ENCODE data around the gene ACADSB.
A peak's percentile ranks its signal among the peaks of the same experiment; 100 is the strongest.

DNA sequence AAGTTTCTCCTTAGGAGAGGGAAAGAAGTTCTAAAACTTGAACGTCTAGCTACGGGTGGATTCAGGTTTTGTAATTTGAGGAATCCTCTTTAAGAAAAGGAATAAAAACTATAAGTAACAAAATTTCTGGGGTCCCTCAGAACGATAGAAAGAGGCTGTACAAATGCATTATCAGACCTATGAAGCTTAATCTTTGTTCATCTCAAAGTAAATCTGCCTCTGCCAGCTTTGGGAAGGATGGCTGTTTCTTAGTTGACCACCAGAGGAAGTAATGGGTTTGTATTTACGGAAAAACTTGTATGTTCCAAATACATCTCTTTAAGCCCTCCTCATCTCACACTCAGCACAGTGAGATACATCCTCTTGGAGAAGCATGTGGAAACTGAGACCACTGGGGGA, 27.7 kb upstream of the ACADSB start:
- TF ChIP-seq, protein P1, sequence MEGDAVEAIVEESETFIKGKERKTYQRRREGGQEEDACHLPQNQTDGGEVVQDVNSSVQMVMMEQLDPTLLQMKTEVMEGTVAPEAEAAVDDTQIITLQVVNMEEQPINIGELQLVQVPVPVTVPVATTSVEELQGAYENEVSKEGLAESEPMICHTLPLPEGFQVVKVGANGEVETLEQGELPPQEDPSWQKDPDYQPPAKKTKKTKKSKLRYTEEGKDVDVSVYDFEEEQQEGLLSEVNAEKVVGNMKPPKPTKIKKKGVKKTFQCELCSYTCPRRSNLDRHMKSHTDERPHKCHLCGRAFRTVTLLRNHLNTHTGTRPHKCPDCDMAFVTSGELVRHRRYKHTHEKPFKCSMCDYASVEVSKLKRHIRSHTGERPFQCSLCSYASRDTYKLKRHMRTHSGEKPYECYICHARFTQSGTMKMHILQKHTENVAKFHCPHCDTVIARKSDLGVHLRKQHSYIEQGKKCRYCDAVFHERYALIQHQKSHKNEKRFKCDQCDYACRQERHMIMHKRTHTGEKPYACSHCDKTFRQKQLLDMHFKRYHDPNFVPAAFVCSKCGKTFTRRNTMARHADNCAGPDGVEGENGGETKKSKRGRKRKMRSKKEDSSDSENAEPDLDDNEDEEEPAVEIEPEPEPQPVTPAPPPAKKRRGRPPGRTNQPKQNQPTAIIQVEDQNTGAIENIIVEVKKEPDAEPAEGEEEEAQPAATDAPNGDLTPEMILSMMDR (IDR thresholded peaks at IDR 0.05), result peak; percentile 52
- no peak for TF ChIP-seq EZH2 (IDR thresholded peaks at IDR 0.05)

All from neural progenitor cell (in vitro differentiated cells).